Panc1 (cell line): ENCODE data around the gene TTC17.

Experiments
- POLR2AphosphoS5 ChIP-seq: IDR thresholded peaks from 2 replicates; pipeline ENCODE4 v1.6.1; 2012; ENCODE audit warnings: mild to moderate bottlenecking, low read depth, low read length, moderate library complexity
- REST ChIP-seq, 2 experiments: IDR thresholded peaks; 2 replicates each; pipeline ENCODE4 v1.6.1; 2011 to 2012; ENCODE audit warnings: low read depth in 2 of 2, control low read depth in 1 of 2, low read length in 1 of 2, mild to moderate bottlenecking in 1 of 2, moderate library complexity in 1 of 2; ENCODE audit not compliant: insufficient read depth in 1 of 2
- SIN3A ChIP-seq: IDR thresholded peaks from 2 replicates; pipeline ENCODE4 v1.6.1; 2012; ENCODE audit warnings: low read depth, mild to moderate bottlenecking, low read length, moderate library complexity, borderline replicate concordance; ENCODE audit not compliant: insufficient read depth
- TCF7L2 ChIP-seq: IDR thresholded peaks from 2 replicates; pipeline ENCODE4 v1.6.1; 2011; ENCODE audit warnings: mild to moderate bottlenecking, low read depth, low read length, inconsistent platforms
- TF ChIP-seq, protein P1 (sequence below): fragments of 450-650 bp; IDR thresholded peaks from 2 replicates; pipeline ENCODE4 v1.5.1; 2017; ENCODE audit warnings: mild to moderate bottlenecking

DNA sequence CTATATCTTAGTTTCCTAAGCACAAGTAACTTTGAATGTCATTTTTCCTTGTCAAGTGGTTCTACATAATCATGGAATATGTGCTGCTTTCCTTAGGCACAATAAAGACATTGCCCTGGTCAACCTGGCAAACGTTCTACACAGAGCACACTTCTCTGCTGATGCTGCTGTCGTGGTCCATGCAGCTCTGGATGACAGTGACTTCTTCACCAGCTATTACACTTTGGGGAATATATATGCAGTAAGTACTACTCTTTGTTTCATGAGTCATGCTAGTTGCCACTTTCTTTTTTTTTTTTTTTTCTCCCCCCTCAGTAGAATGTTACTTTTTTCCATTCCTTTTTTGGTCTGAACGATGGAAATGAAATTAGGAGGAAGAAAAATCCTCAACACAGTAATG lies 38.5 kb downstream of the TTC17 start:
- TF ChIP-seq, protein P1, sequence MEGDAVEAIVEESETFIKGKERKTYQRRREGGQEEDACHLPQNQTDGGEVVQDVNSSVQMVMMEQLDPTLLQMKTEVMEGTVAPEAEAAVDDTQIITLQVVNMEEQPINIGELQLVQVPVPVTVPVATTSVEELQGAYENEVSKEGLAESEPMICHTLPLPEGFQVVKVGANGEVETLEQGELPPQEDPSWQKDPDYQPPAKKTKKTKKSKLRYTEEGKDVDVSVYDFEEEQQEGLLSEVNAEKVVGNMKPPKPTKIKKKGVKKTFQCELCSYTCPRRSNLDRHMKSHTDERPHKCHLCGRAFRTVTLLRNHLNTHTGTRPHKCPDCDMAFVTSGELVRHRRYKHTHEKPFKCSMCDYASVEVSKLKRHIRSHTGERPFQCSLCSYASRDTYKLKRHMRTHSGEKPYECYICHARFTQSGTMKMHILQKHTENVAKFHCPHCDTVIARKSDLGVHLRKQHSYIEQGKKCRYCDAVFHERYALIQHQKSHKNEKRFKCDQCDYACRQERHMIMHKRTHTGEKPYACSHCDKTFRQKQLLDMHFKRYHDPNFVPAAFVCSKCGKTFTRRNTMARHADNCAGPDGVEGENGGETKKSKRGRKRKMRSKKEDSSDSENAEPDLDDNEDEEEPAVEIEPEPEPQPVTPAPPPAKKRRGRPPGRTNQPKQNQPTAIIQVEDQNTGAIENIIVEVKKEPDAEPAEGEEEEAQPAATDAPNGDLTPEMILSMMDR, result no peak
- TF ChIP-seq POLR2AphosphoS5, result no peak
- no peak for TF ChIP-seq SIN3A
- no peak for TF ChIP-seq TCF7L2
- TF ChIP-seq REST (IDR thresholded peaks at IDR 0.05; ENCODE audit: insufficient read depth in 1 of 2, low read depth in 2 of 2, low read length in 1 of 2), result no peak
